DOHH2 (cell line): ENCODE results near the gene SCUBE1.

Source experiments
- H3F3A ChIP-seq: fragments of 200-600 bp; sonication (generic), shearing (Covaris generic); 2 replicates; pipeline ENCODE4 v1.6.0; 2016; ENCODE audit warnings: antibody characterized with exemption, mild to moderate bottlenecking; ENCODE audit not compliant: control insufficient read depth, insufficient read depth
- H3K27ac ChIP-seq: fragments of 200-600 bp; sonication (generic); 2 replicates; pipeline ENCODE4 v1.5.1; 2014; ENCODE audit warnings: low read depth, mild to moderate bottlenecking, low read length, moderate library complexity
- H3K27me3 ChIP-seq: fragments of 200-600 bp; sonication (generic); 2 replicates; pipeline ENCODE4 v1.6.1; 2014; ENCODE audit warnings: mild to moderate bottlenecking, low read length, mixed read lengths; ENCODE audit not compliant: control insufficient read depth
- H3K36me3 ChIP-seq: fragments of 200-600 bp; sonication (generic); 2 replicates; pipeline ENCODE4 v1.6.1; 2014; ENCODE audit warnings: mild to moderate bottlenecking, low read length, moderate library complexity, mixed read lengths; ENCODE audit not compliant: control insufficient read depth
- H3K4me1 ChIP-seq: fragments of 200-600 bp; sonication (generic); 2 replicates; pipeline ENCODE4 v1.6.1; 2014; ENCODE audit warnings: mild to moderate bottlenecking, low read length, mixed read lengths; ENCODE audit not compliant: control insufficient read depth
- H3K4me2 ChIP-seq: fragments of 200-600 bp; sonication (generic); 2 replicates; pipeline ENCODE4 v1.6.0; 2014; ENCODE audit warnings: mild to moderate bottlenecking, low read length, moderate library complexity
- H3K4me3 ChIP-seq: fragments of 200-600 bp; sonication (generic); 2 replicates; pipeline ENCODE4 v1.5.1; 2014; ENCODE audit warnings: mild to moderate bottlenecking, low read length, mixed read lengths
- H3K79me2 ChIP-seq: fragments of 200-600 bp; sonication (generic); 2 replicates; pipeline ENCODE4 v1.6.1; 2014; ENCODE audit warnings: mild to moderate bottlenecking, low read length, mixed read lengths; ENCODE audit not compliant: control insufficient read depth
- H3K9me2 ChIP-seq: fragments of 200-600 bp; sonication (generic); replicated peaks from 2 replicates; pipeline ENCODE4 v1.6.1; 2014; ENCODE audit warnings: mild to moderate bottlenecking, low read length, mixed read lengths; ENCODE audit not compliant: control insufficient read depth
- H3K9me3 ChIP-seq: fragments of 200-600 bp; sonication (generic); 2 replicates; pipeline ENCODE4 v1.6.1; 2014; ENCODE audit warnings: antibody characterized with exemption, low read length, mixed read lengths; ENCODE audit not compliant: control insufficient read depth, insufficient read depth
- H4K20me1 ChIP-seq: fragments of 200-600 bp; sonication (generic); 2 replicates; pipeline ENCODE4 v1.6.0; 2014; ENCODE audit warnings: low read depth, mild to moderate bottlenecking, antibody characterized with exemption, low read length, moderate library complexity; ENCODE audit not compliant: control insufficient read depth, insufficient read depth
- CTCF ChIP-seq: fragments of 200-600 bp; sonication (generic); IDR thresholded peaks from one replicate; pipeline ENCODE4 v1.5.1; 2014; ENCODE audit warnings: antibody characterized with exemption, mild to moderate bottlenecking, low read depth, low read length; ENCODE audit not compliant: poor library complexity, severe bottlenecking
- EZH2phosphoT487 ChIP-seq: fragments of 200-600 bp; sonication (generic); IDR thresholded peaks from 2 replicates; pipeline ENCODE4 v1.6.1; 2017; ENCODE audit warnings: borderline replicate concordance, mild to moderate bottlenecking, antibody characterized with exemption, low read length, moderate library complexity, mixed read lengths

Gene SCUBE1

GRCh38 chr22:43207849-43208702 is 135.1 kb downstream of the SCUBE1 start:
- Histone ChIP-seq H3K27ac (no peak overlapping the region), H3K36me3 (no peaks in the 10 kb centered on the region), H4K20me1 (no peaks in the 10 kb centered on the region), H3K4me3 (no peak overlapping the region), H3K4me1 (no peaks in the 10 kb centered on the region), H3K9me2 (no peaks in the 10 kb centered on the region), H3F3A (no peaks in the 10 kb centered on the region), H3K79me2 (no peaks in the 10 kb centered on the region), H3K9me3 (no peaks in the 10 kb centered on the region), H3K27me3 (no peaks in the 10 kb centered on the region), H3K4me2 (no peak overlapping the region)
- TF ChIP-seq EZH2phosphoT487 (no peak), CTCF (no peak)

- H3K4me2 ChIP-seq: no peak overlapping the region
- TF ChIP-seq EZH2phosphoT487 (no peak), CTCF (no peak)
- H3K9me2 ChIP-seq: no peaks in the 10 kb centered on the region
- no peaks in the 10 kb centered on the region for H3K27me3 ChIP-seq
- H3K36me3 ChIP-seq: no peaks in the 10 kb centered on the region
- no peaks in the 10 kb centered on the region for H3K4me1 ChIP-seq
- H3K4me3 ChIP-seq: no peak overlapping the region
- no peaks in the 10 kb centered on the region for H4K20me1 ChIP-seq
- no peak overlapping the region for H3K27ac ChIP-seq
- H3F3A ChIP-seq: no peaks in the 10 kb centered on the region
- no peaks in the 10 kb centered on the region for H3K9me3 ChIP-seq
- no peaks in the 10 kb centered on the region for H3K79me2 ChIP-seq
Measured at GRCh38 chr22:43207386-43207785, 135.8 kb downstream of the SCUBE1 start.

- Histone ChIP-seq H3K36me3 (no peaks in the 10 kb centered on the region), H3K9me3 (no peaks in the 10 kb centered on the region), H3K27ac (no peak overlapping the region), H4K20me1 (no peaks in the 10 kb centered on the region), H3K79me2 (no peaks in the 10 kb centered on the region), H3F3A (no peaks in the 10 kb centered on the region), H3K4me3 (no peak overlapping the region), H3K4me1 (no peaks in the 10 kb centered on the region), H3K4me2 (no peak overlapping the region), H3K9me2 (no peaks in the 10 kb centered on the region), H3K27me3 (no peaks in the 10 kb centered on the region)
- TF ChIP-seq EZH2phosphoT487 (no peak), CTCF (no peak)
Measured at GRCh38 chr22:43206509-43207161, 136.5 kb downstream of the SCUBE1 start.
